Activated CD4-positive, alpha-beta memory T cell treated with anti-CD3 and anti-CD28 coated beads for 36 hours (primary cell): ENCODE measurements around the gene WNT7A. TPM values are rescaled to one million over a fixed set of nuclear protein-coding genes. Genes with fewer than 3 reads are reported as not detected.

ENCODE experiments used
- CTCF ChIA-PET: fragments of 350-600 bp; sonication (Branson Sonifier 250); formaldehyde crosslinking; loops from one replicate; lab custom pipeline; 2021; ENCODE audit warnings: antibody characterized with exemption, inconsistent platforms; lab: Charles Lee
- POLR2A ChIA-PET: fragments of 350-600 bp; sonication (Branson Sonifier 250); formaldehyde crosslinking; loops from one replicate; lab custom pipeline; 2021; ENCODE audit warnings: antibody characterized with exemption; lab: Charles Lee
- DNase-seq: peaks from one replicate; pipeline ENCODE4 v3.0.0-alpha.2; 2020
- H3K27ac Mint-ChIP-seq: one replicate; pipeline ENCODE4 v1.8.0; 2021; ENCODE audit warnings: mixed read lengths
- H3K27me3 Mint-ChIP-seq: one replicate; pipeline ENCODE4 v1.8.0; 2021; ENCODE audit warnings: mixed read lengths
- H3K36me3 Mint-ChIP-seq: one replicate; pipeline ENCODE4 v1.8.0; 2021; ENCODE audit warnings: mixed read lengths
- H3K4me1 Mint-ChIP-seq: one replicate; pipeline ENCODE4 v1.8.0; 2021; ENCODE audit warnings: low read depth, mixed read lengths
- H3K4me3 Mint-ChIP-seq: one replicate; pipeline ENCODE4 v1.8.0; 2021; ENCODE audit warnings: mild to moderate bottlenecking, mixed read lengths
- H3K9me3 Mint-ChIP-seq: one replicate; pipeline ENCODE4 v1.8.0; 2021; ENCODE audit warnings: mixed read lengths
- intact Hi-C: fragments of 100-400 bp; cut with micrococcal nuclease; formaldehyde crosslinking; loops from one replicate; pipeline ENCODE4 v1.15.1; 2023
- total RNA-seq, 2 experiments: library from RNA; stranded (reverse); gene quantifications; one replicate each; pipeline ENCODE4 v1.2.3, GENCODE V29; 2021

WNT7A gene
- total RNA-seq, 2 experiments from 2014 or later = 0.29 to 0.33 TPM

- Mint-ChIP-seq H3K27me3 (peaks cover 16% of the 10 kb centered on the region), H3K36me3 (no peaks in the 10 kb centered on the region), H3K4me3 (no peak overlapping the region), H3K9me3 (no peaks in the 10 kb centered on the region), H3K27ac (no peak overlapping the region), H3K4me1 (no peaks in the 10 kb centered on the region)
- no peak for DNase-seq
- intact Hi-C loops = loop anchor here (5.0 kb wide), 1 partner anchor 386 kb away; no protein-coding TSS in a partner anchor
- ChIA-PET CTCF (interaction anchor here (1.0 to 21.6 kb wide), 6 partner anchors 8 to 241 kb away, joined by 3 to 567 read pairs (median 7); partner anchors contain the start of genes CHCHD4 and TMEM43), POLR2A (no interaction called here)
These were observed 3.8 kb upstream of the WNT7A start for GRCh38 chr3:13883681-13884080.

- CTCF ChIA-PET = interaction anchor here (5.7 to 21.6 kb wide), 2 partner anchors 13 to 231 kb away, joined by 30 to 567 read pairs; no protein-coding TSS in a partner anchor
- peaks cover 16% of the 10 kb centered on the region for H3K27me3 Mint-ChIP-seq
- H3K27ac Mint-ChIP-seq = no peak overlapping the region
These were observed 3.0 kb upstream of the WNT7A start for GRCh38 chr3:13882876-13883275.

GRCh38 chr3:13881536-13882410 is 1.9 kb upstream of the WNT7A start:
- Mint-ChIP-seq H3K4me1 (peaks cover 2% of the 10 kb centered on the region), H3K27ac (no peak overlapping the region), H3K9me3 (no peaks in the 10 kb centered on the region), H3K4me3 (no peak overlapping the region), H3K27me3 (peaks cover 16% of the 10 kb centered on the region), H3K36me3 (no peaks in the 10 kb centered on the region)
- DNase-seq = no peak
- intact Hi-C loops = loop anchor here (5.0 kb wide), 1 partner anchor 384 kb away; no protein-coding TSS in a partner anchor
- POLR2A ChIA-PET = no interaction called here
- CTCF ChIA-PET = interaction anchor here (0.8 to 21.6 kb wide), 13 partner anchors 9 to 401 kb away, joined by 3 to 567 read pairs (median 6); partner anchors contain the start of gene HDAC11

More at GRCh38 chr3:13882876-13883275, 3.0 kb upstream of the WNT7A start:
- no peak for DNase-seq
- intact Hi-C loops = loop anchor here (5.0 kb wide), 1 partner anchor 386 kb away; no protein-coding TSS in a partner anchor
- POLR2A ChIA-PET = no interaction called here
- H3K36me3 Mint-ChIP-seq = no peaks in the 10 kb centered on the region
- no peaks in the 10 kb centered on the region for H3K4me1 Mint-ChIP-seq
- no peak overlapping the region for H3K4me3 Mint-ChIP-seq
- no peaks in the 10 kb centered on the region for H3K9me3 Mint-ChIP-seq

- Mint-ChIP-seq H3K27ac (no peak overlapping the region), H3K36me3 (no peaks in the 10 kb centered on the region), H3K27me3 (peaks cover 16% of the 10 kb centered on the region), H3K9me3 (no peaks in the 10 kb centered on the region), H3K4me1 (peaks cover 2% of the 10 kb centered on the region), H3K4me3 (no peak overlapping the region)
- intact Hi-C loops = loop anchor here (1.0 to 5.0 kb wide), 3 partner anchors 14 to 383 kb away; no protein-coding TSS in a partner anchor
- no peak for DNase-seq
- POLR2A ChIA-PET = interaction anchor here (0.7 to 1.0 kb wide), 3 partner anchors 14 to 298 kb away, joined by 3 to 4 read pairs (median 3); partner anchors contain the start of genes LSM3 and XPC
- CTCF ChIA-PET = interaction anchor here (0.7 to 21.6 kb wide), 24 partner anchors 10 to 400 kb away, joined by 3 to 567 read pairs (median 4); partner anchors contain the start of gene HDAC11
These were observed 913 bp upstream of the WNT7A start for GRCh38 chr3:13880811-13881156.

- peak overlapping the region; percentile 70 for H3K4me3 Mint-ChIP-seq
These were observed 547 bp downstream of the WNT7A start for GRCh38 chr3:13879102-13879945.

GRCh38 chr3:13878281-13879101 is 1.4 kb downstream of the WNT7A start:
- peaks cover 9% of the 10 kb centered on the region for H3K27me3 Mint-ChIP-seq
- peak overlapping the region; percentile 70 for H3K4me3 Mint-ChIP-seq
- peak; percentile 32 for DNase-seq
- H3K4me1 Mint-ChIP-seq = peaks cover 2% of the 10 kb centered on the region
- no peak overlapping the region for H3K27ac Mint-ChIP-seq
- ChIA-PET CTCF (interaction anchor here (1.2 to 21.6 kb wide), 4 partner anchors 12 to 227 kb away, joined by 3 to 567 read pairs (median 22); no protein-coding TSS in a partner anchor), POLR2A (no interaction called here)
- H3K9me3 Mint-ChIP-seq = no peaks in the 10 kb centered on the region
- H3K36me3 Mint-ChIP-seq = no peaks in the 10 kb centered on the region
- intact Hi-C loops = no loop called here

More at GRCh38 chr3:13879102-13879945, 547 bp downstream of the WNT7A start:
- CTCF ChIA-PET = interaction anchor here (0.8 to 21.6 kb wide), 12 partner anchors 8 to 399 kb away, joined by 3 to 567 read pairs (median 8); partner anchors contain the start of gene HDAC11
- no peak overlapping the region for H3K27ac Mint-ChIP-seq
- peaks cover 14% of the 10 kb centered on the region for H3K27me3 Mint-ChIP-seq
- DNase-seq = peak; percentile 46
- H3K36me3 Mint-ChIP-seq = no peaks in the 10 kb centered on the region
- intact Hi-C loops = no loop called here
- POLR2A ChIA-PET = no interaction called here
- H3K4me1 Mint-ChIP-seq = peaks cover 2% of the 10 kb centered on the region
- H3K9me3 Mint-ChIP-seq = no peaks in the 10 kb centered on the region

- no peaks in the 10 kb centered on the region for H3K36me3 Mint-ChIP-seq
- H3K27me3 Mint-ChIP-seq = peaks cover 7% of the 10 kb centered on the region
- ChIA-PET CTCF (interaction anchor here (21.6 kb wide), 1 partner anchor 226 kb away, joined by 567 read pairs; no protein-coding TSS in a partner anchor), POLR2A (no interaction called here)
- DNase-seq = no peak
- peaks cover 2% of the 10 kb centered on the region for H3K4me1 Mint-ChIP-seq
- H3K27ac Mint-ChIP-seq = no peak overlapping the region
- no peaks in the 10 kb centered on the region for H3K9me3 Mint-ChIP-seq
- intact Hi-C loops = no loop called here
- peak overlapping the region; percentile 70 for H3K4me3 Mint-ChIP-seq
These were observed 2.0 kb downstream of the WNT7A start for GRCh38 chr3:13877911-13878280.

- POLR2A ChIA-PET = interaction anchor here (0.5 kb wide), 1 partner anchor 1154 kb away, joined by 3 read pairs; no protein-coding TSS in a partner anchor
- Mint-ChIP-seq H3K27ac (no peak overlapping the region), H3K4me1 (peaks cover 2% of the 10 kb centered on the region), H3K4me3 (no peak overlapping the region), H3K27me3 (peaks cover 5% of the 10 kb centered on the region), H3K9me3 (no peaks in the 10 kb centered on the region), H3K36me3 (peaks cover 3% of the 10 kb centered on the region)
- intact Hi-C loops = no loop called here
- DNase-seq = no peak
- CTCF ChIA-PET = interaction anchor here (0.8 to 21.6 kb wide), 3 partner anchors 8 to 415 kb away, joined by 3 to 567 read pairs (median 6); no protein-coding TSS in a partner anchor
These were observed 3.3 kb downstream of the WNT7A start for GRCh38 chr3:13876451-13877100.

- intact Hi-C loops = no loop called here
- no peak for DNase-seq
- ChIA-PET POLR2A (no interaction called here), CTCF (interaction anchor here (1.6 to 2.1 kb wide), 2 partner anchors 10 to 218 kb away, joined by 3 to 6 read pairs; no protein-coding TSS in a partner anchor)
- Mint-ChIP-seq H3K36me3 (peaks cover 7% of the 10 kb centered on the region), H3K4me3 (no peak overlapping the region), H3K27ac (no peak overlapping the region), H3K4me1 (peaks cover 8% of the 10 kb centered on the region), H3K27me3 (no peaks in the 10 kb centered on the region), H3K9me3 (no peaks in the 10 kb centered on the region)
These were observed 5.0 kb downstream of the WNT7A start for GRCh38 chr3:13874891-13875290.

GRCh38 chr3:13873818-13874217 is 6.1 kb downstream of the WNT7A start:
- Mint-ChIP-seq H3K9me3 (no peaks in the 10 kb centered on the region), H3K27ac (no peak overlapping the region), H3K36me3 (peaks cover 7% of the 10 kb centered on the region), H3K27me3 (no peaks in the 10 kb centered on the region), H3K4me1 (peaks cover 16% of the 10 kb centered on the region), H3K4me3 (no peak overlapping the region)
- CTCF ChIA-PET = interaction anchor here (0.9 to 1.3 kb wide), 3 partner anchors 11 to 216 kb away, joined by 4 to 6 read pairs (median 4); no protein-coding TSS in a partner anchor
- DNase-seq = no peak
- POLR2A ChIA-PET = no interaction called here
- intact Hi-C loops = no loop called here
